Measurements from ENCODE around the gene CDRT4.
A peak's percentile ranks its signal among the peaks of the same experiment; 100 is the strongest.

CDRT4 gene

GRCh38 chr17:15403276-15403939, 64.0 kb downstream of the CDRT4 start:
- no peak for TF ChIP-seq CTCF (IDR thresholded peaks at IDR 0.05; ENCODE audit: unreplicated experiment in 3 of 3)
- Mint-ChIP-seq H3K27ac (peak overlapping the region; percentile 1 to 77 (median 31)), H3K36me3 (ENCODE audit: low read depth) (no peaks in the 10 kb centered on the region), H3K9me3 (no peaks in the 10 kb centered on the region), H3K27me3 (ENCODE audit: low read depth) (peaks cover 17% of the 10 kb centered on the region), H3K4me1 (peaks cover 32% of the 10 kb centered on the region), H3K4me3 (no peak overlapping the region)

GRCh38 chr17:15399443-15399842, 68.0 kb downstream of the CDRT4 start:
- H3K9me3 Mint-ChIP-seq = no peaks in the 10 kb centered on the region
- no peak overlapping the region for H3K4me3 Mint-ChIP-seq
- H3K4me1 Mint-ChIP-seq = peaks cover 31% of the 10 kb centered on the region
- no peak for TF ChIP-seq CTCF (IDR thresholded peaks at IDR 0.05; ENCODE audit: unreplicated experiment in 3 of 3)
- H3K27ac Mint-ChIP-seq = no peak overlapping the region
- peaks cover 32% of the 10 kb centered on the region for H3K27me3 Mint-ChIP-seq (ENCODE audit: low read depth)
- no peaks in the 10 kb centered on the region for H3K36me3 Mint-ChIP-seq (ENCODE audit: low read depth)

GRCh38 chr17:15398736-15399331, 68.6 kb downstream of the CDRT4 start:
- Mint-ChIP-seq H3K9me3 (no peaks in the 10 kb centered on the region), H3K4me3 (no peak overlapping the region), H3K27me3 (ENCODE audit: low read depth) (peaks cover 32% of the 10 kb centered on the region), H3K4me1 (peaks cover 25% of the 10 kb centered on the region), H3K27ac (no peak overlapping the region), H3K36me3 (ENCODE audit: low read depth) (no peaks in the 10 kb centered on the region)
- no peak for TF ChIP-seq CTCF (IDR thresholded peaks at IDR 0.05; ENCODE audit: unreplicated experiment in 3 of 3)

- H3K36me3 Mint-ChIP-seq (ENCODE audit: low read depth) = no peaks in the 10 kb centered on the region
- peaks cover 29% of the 10 kb centered on the region for H3K27me3 Mint-ChIP-seq (ENCODE audit: low read depth)
These were observed 69.1 kb downstream of the CDRT4 start for GRCh38 chr17:15398291-15398690.

GRCh38 chr17:15397620-15398019, 69.8 kb downstream of the CDRT4 start:
- Mint-ChIP-seq H3K27ac (peak overlapping the region in 1 of 3 experiments; percentile 1), H3K36me3 (ENCODE audit: low read depth) (no peaks in the 10 kb centered on the region), H3K9me3 (no peaks in the 10 kb centered on the region), H3K4me1 (peaks cover 18% of the 10 kb centered on the region), H3K4me3 (no peak overlapping the region), H3K27me3 (ENCODE audit: low read depth) (peaks cover 27% of the 10 kb centered on the region)
- no peak for TF ChIP-seq CTCF (IDR thresholded peaks at IDR 0.05; ENCODE audit: unreplicated experiment in 3 of 3)

More at GRCh38 chr17:15398291-15398690, 69.1 kb downstream of the CDRT4 start:
- TF ChIP-seq CTCF (IDR thresholded peaks at IDR 0.05; ENCODE audit: unreplicated experiment in 3 of 3) = no peak
- Mint-ChIP-seq H3K9me3 (no peaks in the 10 kb centered on the region), H3K4me1 (peaks cover 19% of the 10 kb centered on the region), H3K4me3 (no peak overlapping the region), H3K27ac (peak overlapping the region in 1 of 3 experiments; percentile 1)

- no peak for TF ChIP-seq CTCF (IDR thresholded peaks at IDR 0.05; ENCODE audit: unreplicated experiment in 3 of 3)
- peaks cover 18% of the 10 kb centered on the region for H3K4me1 Mint-ChIP-seq
- H3K4me3 Mint-ChIP-seq = no peak overlapping the region
- H3K27ac Mint-ChIP-seq = no peak overlapping the region
- H3K9me3 Mint-ChIP-seq = no peaks in the 10 kb centered on the region
- no peaks in the 10 kb centered on the region for H3K36me3 Mint-ChIP-seq (ENCODE audit: low read depth)
- H3K27me3 Mint-ChIP-seq (ENCODE audit: low read depth) = peaks cover 24% of the 10 kb centered on the region
These were observed 72.3 kb downstream of the CDRT4 start for GRCh38 chr17:15395091-15395490.
